Esophagus muscularis mucosa (tissue), 4 donors: ENCODE results near the gene TIGD3.

Source experiments
- CTCF ChIP-seq, 3 experiments: fragments of 200-600 bp in 2 of 3; fragments of 450-650 bp in 1 of 3; sonication (generic) in 2 of 3; IDR thresholded peaks; one replicate each; pipeline ENCODE4 v1.5.1; 2017 to 2019; ENCODE audit warnings: antibody characterized with exemption in 3 of 3, mild to moderate bottlenecking in 2 of 3, moderate library complexity in 1 of 3
- EP300 ChIP-seq: sonication (generic); formaldehyde crosslinking; IDR thresholded peaks from one replicate; pipeline ENCODE4 v1.6.1; 2017; ENCODE audit warnings: antibody characterized with exemption
- POLR2A ChIP-seq: fragments of 450-650 bp; IDR thresholded peaks from one replicate; pipeline ENCODE4 v1.6.1; 2017; ENCODE audit warnings: antibody characterized with exemption, moderate library complexity, mild to moderate bottlenecking, low read depth
- POLR2AphosphoS5 ChIP-seq, 2 donors: sonication (generic); formaldehyde crosslinking; IDR thresholded peaks; one replicate each; pipeline ENCODE4 v1.6.1; 2017; ENCODE audit warnings: antibody characterized with exemption in 2 of 2

GRCh38 chr11:65379698-65380459, 25.3 kb downstream of the TIGD3 start:
- TF ChIP-seq CTCF (IDR thresholded peaks at IDR 0.05), result no peak
- TF ChIP-seq POLR2A, result no peak
- TF ChIP-seq POLR2AphosphoS5 (IDR thresholded peaks at IDR 0.05), result no peak
- TF ChIP-seq EP300, result no peak
